Mucosa of stomach (tissue), 1 donor: ENCODE results near the gene PTGS2.

Source experiments
- H3K27me3 ChIP-seq: one replicate; pipeline ENCODE4 v1.7.0; 2013; ENCODE audit warnings: mild to moderate bottlenecking, low read length; ENCODE audit not compliant: control insufficient read depth, insufficient read depth
- H3K36me3 ChIP-seq: one replicate; pipeline ENCODE4 v1.7.0; 2013; ENCODE audit warnings: low read length; ENCODE audit not compliant: control insufficient read depth, insufficient read depth
- H3K4me1 ChIP-seq: one replicate; pipeline ENCODE4 v1.7.0; 2013; ENCODE audit warnings: mild to moderate bottlenecking, low read length; ENCODE audit not compliant: control insufficient read depth, insufficient read depth
- H3K4me3 ChIP-seq: one replicate; pipeline ENCODE4 v1.7.0; 2013; ENCODE audit warnings: low read length
- H3K9ac ChIP-seq: one replicate; pipeline ENCODE4 v1.7.0; 2013; ENCODE audit warnings: mild to moderate bottlenecking, low read length, moderate library complexity
- H3K9me3 ChIP-seq: one replicate; pipeline ENCODE4 v1.7.0; 2013; ENCODE audit warnings: mild to moderate bottlenecking, low read length, moderate library complexity; ENCODE audit not compliant: control insufficient read depth
- donor health status: Pancreatic carcinoma.

The PTGS2 gene

GRCh38 chr1:186633116-186633515, 47.1 kb downstream of the PTGS2 start:
- H3K9ac ChIP-seq, result no peak overlapping the region
- no peaks in the 10 kb centered on the region for H3K27me3 ChIP-seq
- H3K36me3 ChIP-seq, result no peaks in the 10 kb centered on the region
- no peaks in the 10 kb centered on the region for H3K9me3 ChIP-seq
- H3K4me3 ChIP-seq, result no peak overlapping the region
- no peaks in the 10 kb centered on the region for H3K4me1 ChIP-seq

DNA sequence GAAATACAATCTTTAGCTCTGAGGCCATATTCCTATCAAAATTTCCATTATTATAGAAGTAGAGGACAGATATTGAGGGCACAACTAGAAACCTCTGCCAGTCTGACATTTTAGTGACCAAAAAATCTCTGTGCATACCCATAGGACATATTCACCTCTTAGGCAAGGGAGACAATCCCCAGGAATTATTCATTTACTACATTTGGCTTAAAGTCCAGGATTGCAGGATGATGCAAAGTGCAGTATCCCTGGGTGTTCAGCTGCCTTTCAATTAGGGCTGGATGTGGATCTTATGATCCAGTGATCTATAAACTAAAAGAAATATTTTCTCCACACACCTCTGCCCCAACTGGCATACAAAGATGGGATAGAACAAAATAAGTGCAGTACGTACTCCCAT, 50.9 kb downstream of the PTGS2 start:
- no peak overlapping the region for H3K9ac ChIP-seq
- no peaks in the 10 kb centered on the region for H3K4me1 ChIP-seq
- no peaks in the 10 kb centered on the region for H3K36me3 ChIP-seq
- no peaks in the 10 kb centered on the region for H3K9me3 ChIP-seq
- H3K4me3 ChIP-seq, result no peak overlapping the region
- no peaks in the 10 kb centered on the region for H3K27me3 ChIP-seq

DNA sequence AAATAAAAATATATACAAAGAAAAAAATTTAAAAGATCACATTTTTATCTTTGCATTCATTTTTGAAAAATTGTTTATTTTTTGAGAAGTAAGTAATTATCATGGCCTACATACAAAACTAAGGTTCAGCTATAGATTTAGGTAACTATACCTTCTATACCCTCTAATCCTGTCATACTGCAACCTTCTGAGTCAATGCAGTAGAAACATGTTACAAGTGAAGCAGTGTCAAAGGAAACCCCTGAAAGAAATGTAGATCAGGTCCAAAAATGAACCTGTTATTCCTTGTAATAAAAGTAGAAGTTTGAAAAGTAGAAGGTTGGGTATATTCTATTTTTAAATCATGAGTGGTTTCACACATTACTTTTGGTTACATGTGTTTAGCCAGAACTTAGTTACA, 51.3 kb downstream of the PTGS2 start:
- H3K9ac ChIP-seq, result no peak overlapping the region
- H3K4me3 ChIP-seq, result no peak overlapping the region
- no peaks in the 10 kb centered on the region for H3K27me3 ChIP-seq
- H3K36me3 ChIP-seq, result no peaks in the 10 kb centered on the region
- H3K9me3 ChIP-seq, result no peaks in the 10 kb centered on the region
- H3K4me1 ChIP-seq, result no peaks in the 10 kb centered on the region

DNA sequence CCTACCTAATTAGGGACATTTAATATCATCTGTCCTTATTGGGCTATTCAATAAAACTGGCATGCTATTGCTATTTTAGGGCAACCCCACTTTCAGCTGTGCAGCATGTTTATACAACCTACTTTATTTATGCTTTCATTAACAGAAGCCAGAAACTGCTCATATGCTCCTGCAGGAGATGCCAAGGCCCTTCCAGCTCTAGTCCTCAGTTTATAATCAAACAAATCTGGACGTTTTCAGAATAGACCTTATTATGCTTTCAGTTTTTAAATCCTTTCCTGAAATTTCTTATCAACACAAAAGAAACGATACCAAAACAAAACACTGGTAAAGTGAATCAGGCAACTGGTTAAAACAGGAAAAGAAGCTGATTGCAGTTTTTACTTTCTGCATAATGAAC, 53.2 kb downstream of the PTGS2 start:
- Histone ChIP-seq H3K36me3 (no peaks in the 10 kb centered on the region), H3K9me3 (no peaks in the 10 kb centered on the region), H3K4me1 (no peaks in the 10 kb centered on the region), H3K9ac (no peak overlapping the region), H3K4me3 (no peak overlapping the region), H3K27me3 (no peaks in the 10 kb centered on the region)

GRCh38 chr1:186626356-186626932, 53.8 kb downstream of the PTGS2 start:
- Histone ChIP-seq H3K4me1 (no peaks in the 10 kb centered on the region), H3K4me3 (no peak overlapping the region), H3K9me3 (no peaks in the 10 kb centered on the region), H3K36me3 (no peaks in the 10 kb centered on the region), H3K27me3 (no peaks in the 10 kb centered on the region), H3K9ac (no peak overlapping the region)

DNA sequence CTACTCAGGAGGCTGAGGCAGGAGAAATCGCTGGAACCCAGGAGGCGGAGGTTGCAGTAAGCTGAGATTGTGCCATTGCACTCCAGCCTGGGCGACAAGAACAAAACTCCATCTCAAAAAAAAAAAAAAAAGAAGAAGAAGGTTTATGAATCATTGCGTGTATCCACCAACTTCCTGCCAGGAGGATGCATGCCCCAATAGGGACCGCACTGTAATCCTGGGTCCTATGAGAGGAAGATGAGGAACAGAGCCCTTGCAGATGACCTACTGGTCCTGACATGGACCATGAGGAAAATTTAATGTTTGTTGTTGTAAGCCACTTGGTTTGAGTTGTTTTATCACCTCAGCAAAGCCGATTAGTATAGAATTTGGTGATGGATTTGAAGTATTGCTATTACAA, 56.7 kb downstream of the PTGS2 start:
- Histone ChIP-seq H3K36me3 (no peaks in the 10 kb centered on the region), H3K27me3 (no peaks in the 10 kb centered on the region), H3K9ac (no peak overlapping the region), H3K9me3 (no peaks in the 10 kb centered on the region), H3K4me3 (no peak overlapping the region), H3K4me1 (no peaks in the 10 kb centered on the region)
